K562 (cell line): ENCODE results near the gene NF2. TPM values are rescaled to one million over a fixed set of nuclear protein-coding genes. Genes with fewer than 3 reads are reported as not detected.

Source experiments
- ATAC-seq: fragments of 200-7000 bp; cut with Tn5 transposase; 3 replicates; pipeline ENCODE4 v1.9.1; 2020; ENCODE audit warnings: moderate library complexity
- BruUV-seq: library from RNA; stranded (reverse); fragments of 400-500 nt; replicated peaks from 2 replicates; lab custom pipeline; 2021; lab: Mats Ljungman, UMichigan
- CTCF ChIA-PET: fragments of 300-600 bp; formaldehyde crosslinking; extraction: SDS; loops from one replicate; lab custom pipeline; 2021; ENCODE audit warnings: low intra/inter-chr PET ratio; lab: Yijun Ruan, JAX
- POLR2A ChIA-PET: fragments of 300-600, 350-650 bp; sonication (Branson Sonifier 250); formaldehyde crosslinking; extraction: SDS; loops from one replicate; lab custom pipeline; 2021; ENCODE audit warnings: antibody characterized with exemption, inconsistent platforms; lab: Yijun Ruan, JAX
- DNase-seq, 4 experiments: peaks; one replicate each; pipeline versions ENCODE4 v3.0.0 to v3.0.0-alpha.2; 2011 to 2018; ENCODE audit warnings: low spot score in 3 of 4, mixed read lengths in 3 of 4; ENCODE audit errors: extremely low read depth in 1 of 4
- FAIRE-seq: peaks from 2 replicates; lab custom pipeline; 2011; peaks lifted over from hg19 to GRCh38; lab: Jason Lieb, UNC
- H2AFZ ChIP-seq: 2 replicates; pipeline ENCODE4 v1.6.0; 2011; ENCODE audit warnings: low read depth, low read length, control low read depth, inconsistent platforms
- H3K27ac ChIP-seq: fragments of 200-600 bp; 3 replicates; pipeline ENCODE4 v1.8.0; 2011; ENCODE audit warnings: low read depth, mild to moderate bottlenecking, control low read depth, inconsistent platforms, low read length, moderate library complexity, mixed read lengths; ENCODE audit errors: extremely low read depth
- H3K27me3 ChIP-seq, 2 experiments: fragments of 300-600 bp in 1 of 2; 2 replicates in 1 of 2; 3 replicates in 1 of 2; pipeline versions ENCODE4 v1.6.0 to v1.8.0; 2011; ENCODE audit warnings: inconsistent platforms in 2 of 2, low read length in 2 of 2, mild to moderate bottlenecking in 1 of 2, mixed read lengths in 1 of 2, moderate library complexity in 1 of 2; ENCODE audit not compliant: control insufficient read depth in 2 of 2, insufficient read depth in 2 of 2
- H3K36me3 ChIP-seq: fragments of 300-600 bp; 3 replicates; pipeline ENCODE4 v1.8.0; 2011; ENCODE audit warnings: mild to moderate bottlenecking, low read length, inconsistent platforms; ENCODE audit not compliant: control insufficient read depth, insufficient read depth
- H3K4me1 ChIP-seq, 2 experiments: fragments of 200-600 bp in 1 of 2; replicated peaks in 1 of 2; 2 replicates in 1 of 2; 3 replicates in 1 of 2; pipeline versions ENCODE4 v1.5.1 to v1.8.0; 2011; ENCODE audit warnings: inconsistent platforms in 2 of 2, low read length in 2 of 2, mild to moderate bottlenecking in 1 of 2, mixed read lengths in 1 of 2, moderate library complexity in 1 of 2; ENCODE audit not compliant: control insufficient read depth in 2 of 2, insufficient read depth in 2 of 2
- H3K4me2 ChIP-seq: 2 replicates; pipeline ENCODE4 v1.6.1; 2011; ENCODE audit warnings: low read length, control low read depth, inconsistent platforms, mixed read lengths; ENCODE audit not compliant: insufficient read depth
- H3K4me3 ChIP-seq: fragments of 200-600 bp; sonication (generic), shearing (Covaris generic); 2 replicates; pipeline ENCODE4 v1.5.1; 2016; ENCODE audit warnings: control low read depth, inconsistent platforms
- H3K79me2 ChIP-seq: fragments of 200-600 bp; 3 replicates; pipeline ENCODE4 v1.8.0; 2011; ENCODE audit warnings: low read length, inconsistent platforms; ENCODE audit not compliant: control insufficient read depth, insufficient read depth
- H3K9ac ChIP-seq, 2 experiments: 2 replicates each; pipeline versions ENCODE4 v1.6.0 to v1.6.1; 2011; ENCODE audit warnings: low read depth in 2 of 2, low read length in 2 of 2, control low read depth in 1 of 2, inconsistent platforms in 1 of 2, mild to moderate bottlenecking in 1 of 2, mixed read lengths in 1 of 2; ENCODE audit not compliant: insufficient read depth in 1 of 2
- H3K9me1 ChIP-seq: one replicate; pipeline ENCODE4 v1.6.0; 2011; ENCODE audit warnings: inconsistent platforms, mild to moderate bottlenecking, low read length, moderate library complexity; ENCODE audit not compliant: control insufficient read depth, insufficient read depth
- H3K9me3 ChIP-seq: replicated peaks from 2 replicates; pipeline ENCODE4 v1.5.1; 2011; ENCODE audit warnings: low read depth, low read length, inconsistent platforms; ENCODE audit not compliant: control insufficient read depth, insufficient read depth
- H4K20me1 ChIP-seq: replicated peaks from 2 replicates; pipeline ENCODE4 v1.6.1; 2011; ENCODE audit warnings: low read length, inconsistent platforms, mixed read lengths; ENCODE audit not compliant: control insufficient read depth, insufficient read depth
- MNT ChIP-seq, 2 experiments: fragments of 450-650 bp; conservative IDR thresholded peaks; 2 replicates each; pipeline ENCODE4 v1.6.1; 2017; ENCODE audit warnings: mild to moderate bottlenecking in 2 of 2, moderate library complexity in 2 of 2
- MYC ChIP-seq, 2 experiments: fragments of 250-450 bp in 1 of 2; sonication (Bioruptor Pico) in 1 of 2; IDR thresholded peaks; 2 replicates each; pipeline versions ENCODE4 v1.5.1 to v1.6.1; 2012 to 2021; ENCODE audit warnings: low read depth in 2 of 2, borderline replicate concordance in 1 of 2, improper control_type of control experiment in 1 of 2, low read length in 1 of 2, mild to moderate bottlenecking in 1 of 2, moderate library complexity in 1 of 2
- RAD21 ChIP-seq, 2 experiments: fragments of 250-450 bp in 1 of 2; fragments of 450-650 bp in 1 of 2; sonication (Bioruptor Pico) in 1 of 2; formaldehyde crosslinking in 1 of 2; IDR thresholded peaks in 1 of 2; conservative IDR thresholded peaks in 1 of 2; 2 replicates each; pipeline versions ENCODE4 v1.4.0 to v1.8.0; 2020 to 2022; ENCODE audit warnings: mild to moderate bottlenecking in 2 of 2, moderate library complexity in 1 of 2
- RCOR1 ChIP-seq, 2 experiments: IDR thresholded peaks; 2 replicates each; pipeline ENCODE4 v1.6.1; 2012; ENCODE audit warnings: low read depth in 2 of 2, low read length in 2 of 2, borderline replicate concordance in 1 of 2, improper control_type of control experiment in 1 of 2
- ZBTB12 ChIP-seq: fragments of 250-450 bp; sonication (Bioruptor Pico); IDR thresholded peaks from 2 replicates; pipeline ENCODE4 v1.4.0; 2020
- WGBS: fragments of 100-300 bp; shearing (Covaris generic); methylation state at CpG from one replicate; pipeline ENCODE4 v1.1.6; 2016; ENCODE audit warnings: low coverage, mixed read lengths; ENCODE audit not compliant: insufficient coverage; ENCODE audit errors: missing lambda C conversion rate; 5-methylcytosine and 5-hydroxymethylcytosine counted together
- in situ Hi-C: fragments of 300-500 bp; cut with MboI; formaldehyde crosslinking; loops from 4 replicates; pipeline ENCODE4 v1.15.0; 2018; ENCODE audit warnings: inconsistent platforms, mixed read lengths
- intact Hi-C: fragments of 100-400 bp; cut with micrococcal nuclease; formaldehyde crosslinking; loops from 2 replicates; pipeline ENCODE4 v1.14.2; 2022
- polyA plus RNA-seq, 8 experiments: library from polyadenylated mRNA; depleted of rRNA in 4 of 8; stranded (reverse) in 5 of 8; unstranded in 3 of 8; fragments of >200 nt; fragmentation: Nextera tagmentation in 2 of 8; fragmentation: Illumina TruSeq in 1 of 8; extraction: Ambion mirVana in 2 of 8; extraction: Trizol in 1 of 8; gene quantifications; 2 replicates each; pipeline versions ENCODE4 v1.2.1 to v1.2.3, GENCODE V29; 2011 to 2014; ENCODE audit warnings: inconsistent platforms in 1 of 8, missing spikeins in 1 of 8
- total RNA-seq, 7 experiments: library from RNA; depleted of rRNA in 6 of 7; stranded (reverse); fragments of >200 nt in 6 of 7; fragmentation: Illumina TruSeq in 2 of 7; extraction: Trizol in 2 of 7; gene quantifications; 2 replicates each; pipeline versions ENCODE4 v1.2.1 to v1.2.3, GENCODE V29; 2011 to 2021; ENCODE audit warnings: low replicate concordance in 1 of 7
- TF ChIP-seq, protein P1 (sequence below): IDR thresholded peaks from 3 replicates; pipeline ENCODE4 v1.6.1; 2011; ENCODE audit warnings: borderline replicate concordance, mild to moderate bottlenecking; ENCODE audit not compliant: insufficient read length, insufficient read depth

NF2 gene
- total and polyA plus RNA-seq, 9 of the 15 experiments (the other 6 are each of a cell fraction or from before 2014, with no cell fraction given) = 2.2 to 32.5 (median 15.2) TPM

- Histone ChIP-seq H4K20me1 (no peaks in the 10 kb centered on the region), H2AFZ (peak overlapping the region; percentile 70; the same call in 1 of the 2 replicates), H3K79me2 (no peaks in the 10 kb centered on the region), H3K4me3 (no peak overlapping the region), H3K9me3 (no peaks in the 10 kb centered on the region), H3K9ac (no peak overlapping the region), H3K4me1 (peaks cover 14 to 42% of the 10 kb centered on the region in 2 experiments; a peak in 4 of 5 replicates), H3K36me3 (no peaks in the 10 kb centered on the region), H3K9me1 (peaks cover 4% of the 10 kb centered on the region), H3K27ac (no peak overlapping the region), H3K27me3 (no peaks in the 10 kb centered on the region), H3K4me2 (no peak overlapping the region)
- intact Hi-C loops = loop anchor here (5.0 kb wide), 1 partner anchor 280 kb away; no protein-coding TSS in a partner anchor
- ChIA-PET CTCF (interaction anchor here (1.6 to 2.3 kb wide), 2 partner anchors 279 to 361 kb away, joined by 3 to 14 read pairs; no protein-coding TSS in a partner anchor), POLR2A (no interaction called here)
- in situ Hi-C loops = no loop called here
- BruUV-seq = no TSS peak
- peak; percentile 85 for ATAC-seq
- FAIRE-seq = no peak
- WGBS = 34% methylated on average over 4 of the region's 17 CpGs
- peak; percentile 71 to 89 (median 81) for DNase-seq
- TF ChIP-seq, protein P1, sequence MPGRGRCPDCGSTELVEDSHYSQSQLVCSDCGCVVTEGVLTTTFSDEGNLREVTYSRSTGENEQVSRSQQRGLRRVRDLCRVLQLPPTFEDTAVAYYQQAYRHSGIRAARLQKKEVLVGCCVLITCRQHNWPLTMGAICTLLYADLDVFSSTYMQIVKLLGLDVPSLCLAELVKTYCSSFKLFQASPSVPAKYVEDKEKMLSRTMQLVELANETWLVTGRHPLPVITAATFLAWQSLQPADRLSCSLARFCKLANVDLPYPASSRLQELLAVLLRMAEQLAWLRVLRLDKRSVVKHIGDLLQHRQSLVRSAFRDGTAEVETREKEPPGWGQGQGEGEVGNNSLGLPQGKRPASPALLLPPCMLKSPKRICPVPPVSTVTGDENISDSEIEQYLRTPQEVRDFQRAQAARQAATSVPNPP = no peak
- TF ChIP-seq RCOR1 (IDR thresholded peaks at IDR 0.05; ENCODE audit: borderline replicate concordance in 1 of 2, low read depth in 2 of 2, low read length in 2 of 2) (peak in 1 of 2 experiments; percentile 28; a peak in 1 of 4 replicates), MNT (conservative IDR thresholded peaks at IDR 0.05) (0 out of 4 replicates have a peak, but pooled peaks of 1 of the 2 experiments have one; percentile 21), ZBTB12 (CRISPR knock-in tag) (no peak), RAD21 (CRISPR knock-in tag; conservative IDR thresholded peaks at IDR 0.05 in 1 of 2, IDR thresholded peaks at IDR 0.05 in 1 of 2) (peak; percentile 14 to 54; a peak in 2 of 4 replicates), MYC (IDR thresholded peaks at IDR 0.05; ENCODE audit: low read depth, low read length) (0 out of 2 replicates have a peak, but pooled peaks have one; percentile 25), MYC (CRISPR knock-in tag; IDR thresholded peaks at IDR 0.05; ENCODE audit: borderline replicate concordance, low read depth) (no peak)
These were observed 123.7 kb downstream of the NF2 start for GRCh38 chr22:29727131-29727523.
